Adrenal gland (tissue), 12 donors: Measurements from ENCODE around the gene RSRC2. TPM values are rescaled to one million over a fixed set of nuclear protein-coding genes. Genes with fewer than 3 reads are reported as not detected.

ENCODE experiments used
- DNase-seq, 7 donors: peaks; one replicate each; pipeline ENCODE4 v3.0.0-alpha.2; 2019 to 2020
- H3K27ac ChIP-seq, 5 donors: fragments of 200-600 bp; sonication (generic) in 4 of 5; 1 replicate in 3 of 5; 2 replicates in 2 of 5; pipeline versions ENCODE4 v1.5.1 to v1.8.0; 2016 to 2020; ENCODE audit warnings: mild to moderate bottlenecking in 1 of 5
- H3K27me3 ChIP-seq: fragments of 200-600 bp; 2 replicates; pipeline ENCODE4 v1.8.0; 2021
- H3K36me3 ChIP-seq, 2 donors: fragments of 200-600 bp; replicated peaks in 1 of 2; 1 replicate in 1 of 2; 2 replicates in 1 of 2; pipeline versions ENCODE4 v1.5.1 to v1.8.0; 2018 to 2022
- H3K4me1 ChIP-seq, 2 donors: fragments of 200-600 bp; replicated peaks in 1 of 2; 1 replicate in 1 of 2; 2 replicates in 1 of 2; pipeline versions ENCODE4 v1.5.1 to v1.8.0; 2018 to 2021
- H3K4me3 ChIP-seq, 4 donors: fragments of 200-600 bp; sonication (generic) in 3 of 4; one replicate each; pipeline ENCODE4 v1.5.1; 2016 to 2018
- H3K9me3 ChIP-seq, 3 donors: fragments of 200-600 bp; sonication (generic) in 1 of 3; replicated peaks in 1 of 3; 1 replicate in 2 of 3; 2 replicates in 1 of 3; pipeline versions ENCODE4 v1.5.1 to v1.8.0; 2016 to 2021
- CTCF ChIP-seq, 6 experiments: fragments of 450-650 bp in 4 of 6; fragments of 200-600 bp in 2 of 6; sonication (generic) in 1 of 6; IDR thresholded peaks; 1 replicate in 5 of 6; 2 replicates in 1 of 6; pipeline versions ENCODE4 v1.5.1 to v1.8.0; 2016 to 2021; ENCODE audit warnings: antibody characterized with exemption in 6 of 6, mild to moderate bottlenecking in 2 of 6, moderate library complexity in 1 of 6
- POLR2A ChIP-seq, 2 donors: fragments of 450-650 bp; IDR thresholded peaks; one replicate each; pipeline ENCODE4 v1.6.1; 2017; ENCODE audit warnings: antibody characterized with exemption in 2 of 2, mild to moderate bottlenecking in 2 of 2, moderate library complexity in 1 of 2
- WGBS, 4 donors: extraction: QIAGEN DNeasy Blood & Tissue Kit in 2 of 4; methylation state at CpG; one replicate each; pipeline versions ENCODE4 v1.1.5 to v1.1.7; 2013 to 2017; 5-methylcytosine and 5-hydroxymethylcytosine counted together
- intact Hi-C, 2 donors: fragments of 100-400 bp; cut with DNase I; formaldehyde crosslinking; loops; one replicate each; pipeline versions ENCODE4 v1.14.1 to v1.15.0; 2022 to 2023
- polyA plus RNA-seq, 3 donors: library from polyadenylated mRNA; stranded (reverse); fragments of 200-250 nt in 2 of 3; fragments of 350-450 nt in 1 of 3; fragmentation: Illumina TruSeq in 1 of 3; extraction: RNeasy Lipid Tissue Mini Kit (QIAGEN cat#74804) in 1 of 3; gene quantifications; one replicate each; pipeline ENCODE4 v1.2.3, GENCODE V29; 2013 to 2014
- total RNA-seq, 9 donors: library from RNA; depleted of rRNA in 4 of 9; stranded (reverse); fragments of >200 nt in 4 of 9; fragments of 120-200 nt in 1 of 9; fragmentation: NEBNext Ultra II Directional in 1 of 9; extraction: Animal tissue kit (Norgen Biotek cat#: 25700) in 1 of 9; gene quantifications; one replicate each; pipeline versions ENCODE4 v1.1.0 to v1.2.4, GENCODE V29; 2013 to 2023
- donor health status: healthy with polysubstance abuse.
- donor health status: Bipolar disorder and iron deficiency.
- donor health status: DM: yes; HTN: yes; CAD: no.
- donor health status: DM: no; HTN: no; CAD: no.
- donor health status: DM: no; HTN: no; CAD: no.
- donor health status: DM: yes; HTN: yes; CAD: no.

RSRC2 gene
- total and polyA plus RNA-seq, 12 donors = 25.6 to 142 (median 64.1) TPM

- peak overlapping the region in 2 of 4 donors; percentile 27 to 91 for H3K4me3 ChIP-seq
- WGBS, 4 donors = 0 to 1% (median 1%) methylated on average over 21 of the region's 21 CpGs
- no peak for DNase-seq
- TF ChIP-seq POLR2A (IDR thresholded peaks at IDR 0.05) (no peak), CTCF (IDR thresholded peaks at IDR 0.05) (peak in 1 of 6 experiments; percentile 2)
- H3K9me3 ChIP-seq = no peaks in the 10 kb centered on the region
- H3K27ac ChIP-seq = peak overlapping the region in 3 of 5 donors; percentile 33 to 53 (median 41)
- intact Hi-C loops = no loop called here
- H3K27me3 ChIP-seq = no peaks in the 10 kb centered on the region
- H3K4me1 ChIP-seq = peaks cover 32 to 34% of the 10 kb centered on the region in 2 donors
- no peaks in the 10 kb centered on the region for H3K36me3 ChIP-seq
Observed at GRCh38 chr12:122527478-122527944, 775 bp upstream of the RSRC2 start.

GRCh38 chr12:122523846-122524718, 2.7 kb downstream of the RSRC2 start:
- no peak for TF ChIP-seq CTCF (IDR thresholded peaks at IDR 0.05)
- TF ChIP-seq POLR2A (IDR thresholded peaks at IDR 0.05) = no peak
- no peak for DNase-seq
- peaks cover 42 to 52% of the 10 kb centered on the region in 2 donors for H3K4me1 ChIP-seq
- 15 to 19% (median 15%) methylated on average over 8 of the region's 8 CpGs for WGBS, 4 donors
- peak overlapping the region; percentile 42 to 99 (median 50) for H3K27ac ChIP-seq
- H3K27me3 ChIP-seq = no peaks in the 10 kb centered on the region
- no peaks in the 10 kb centered on the region for H3K9me3 ChIP-seq
- intact Hi-C loops = no loop called here
- H3K36me3 ChIP-seq = peaks cover 0 to 33% of the 10 kb centered on the region in 2 donors
- peak overlapping the region in 1 of 4 donors; percentile 91 for H3K4me3 ChIP-seq

- DNase-seq = peak in 3 of 7 donors; percentile 41 to 60 (median 45)
- 35 to 46% (median 41%) methylated on average over 8 of the region's 8 CpGs for WGBS, 4 donors
- Histone ChIP-seq H3K4me3 (peak overlapping the region in 1 of 4 donors; percentile 91), H3K36me3 (peaks cover 0 to 41% of the 10 kb centered on the region in 2 donors), H3K27me3 (no peaks in the 10 kb centered on the region), H3K4me1 (peaks cover 42 to 52% of the 10 kb centered on the region in 2 donors), H3K27ac (peak overlapping the region; percentile 24 to 99 (median 45)), H3K9me3 (no peaks in the 10 kb centered on the region)
- no peak for TF ChIP-seq CTCF (IDR thresholded peaks at IDR 0.05)
- TF ChIP-seq POLR2A (IDR thresholded peaks at IDR 0.05) = no peak
- intact Hi-C loops = no loop called here
Observed at GRCh38 chr12:122523280-122523679, 3.5 kb downstream of the RSRC2 start.

- Histone ChIP-seq H3K36me3 (peaks cover 0 to 65% of the 10 kb centered on the region in 2 donors), H3K27me3 (no peaks in the 10 kb centered on the region), H3K4me3 (no peak overlapping the region), H3K4me1 (peaks cover 36 to 50% of the 10 kb centered on the region in 2 donors), H3K27ac (no peak overlapping the region), H3K9me3 (no peaks in the 10 kb centered on the region)
- intact Hi-C loops = no loop called here
- 77 to 88% (median 85%) methylated on average over 4 of the region's 4 CpGs for WGBS, 4 donors
- TF ChIP-seq CTCF (IDR thresholded peaks at IDR 0.05) (no peak), POLR2A (IDR thresholded peaks at IDR 0.05) (no peak)
- no peak for DNase-seq
Observed at GRCh38 chr12:122520676-122521075, 6.1 kb downstream of the RSRC2 start.
